Endothelial cell of umbilical vein (primary cell): ENCODE results near the gene MAP7D3. TPM values are rescaled to one million over a fixed set of nuclear protein-coding genes. Genes with fewer than 3 reads are reported as not detected.
"Not testable (repeated sequence)": the region's sequence is repeated elsewhere in the genome, so short reads cannot be mapped to it uniquely, and the experiment has no call there.

Experiments used
- BruUV-seq: library from RNA; stranded (reverse); fragments of 400-500 nt; replicated peaks from 2 replicates; lab custom pipeline; 2021; lab: Mats Ljungman, UMichigan
- CTCF ChIA-PET: fragments of 300-600, 350-600 bp; sonication (Branson Sonifier 250); formaldehyde crosslinking; loops from one replicate; lab custom pipeline; 2021; ENCODE audit warnings: antibody characterized with exemption, inconsistent platforms; lab: Charles Lee
- POLR2A ChIA-PET: fragments of 300-600, 350-600 bp; sonication (Branson Sonifier 250); formaldehyde crosslinking; loops from one replicate; lab custom pipeline; 2021; ENCODE audit warnings: antibody characterized with exemption, inconsistent platforms; lab: Charles Lee
- DNase-seq: peaks from one replicate; pipeline ENCODE4 v3.0.0-alpha.2; 2011; ENCODE audit warnings: low read depth, low spot score
- FAIRE-seq: peaks from 2 replicates; lab custom pipeline; 2011; peaks lifted over from hg19 to GRCh38; lab: Jason Lieb, UNC
- H2AFZ ChIP-seq: 2 replicates; pipeline ENCODE4 v1.6.0; 2012; ENCODE audit warnings: low read depth, low read length, control low read depth, inconsistent platforms
- H3K27ac ChIP-seq: 2 replicates; pipeline ENCODE4 v1.5.1; 2011; ENCODE audit warnings: low read depth, mild to moderate bottlenecking, control low read depth, low read length, moderate library complexity; ENCODE audit not compliant: insufficient read depth
- H3K27me3 ChIP-seq, 2 experiments: 2 replicates each; pipeline versions ENCODE4 v1.6.0 to v1.6.1; 2011; ENCODE audit warnings: low read length in 2 of 2, mixed read lengths in 1 of 2; ENCODE audit not compliant: control insufficient read depth in 2 of 2, insufficient read depth in 2 of 2
- H3K36me3 ChIP-seq, 2 experiments: 2 replicates in 1 of 2; 3 replicates in 1 of 2; pipeline ENCODE4 v1.5.1; 2011; ENCODE audit warnings: low read length in 2 of 2, mild to moderate bottlenecking in 1 of 2, moderate library complexity in 1 of 2; ENCODE audit not compliant: control insufficient read depth in 2 of 2, insufficient read depth in 2 of 2; ENCODE audit errors: extremely low read depth in 1 of 2
- H3K4me1 ChIP-seq: 3 replicates; pipeline ENCODE4 v1.5.1; 2011; ENCODE audit warnings: mild to moderate bottlenecking, low read length; ENCODE audit not compliant: control insufficient read depth, insufficient read depth; ENCODE audit errors: extremely low read depth
- H3K4me2 ChIP-seq: 2 replicates; pipeline ENCODE4 v1.6.1; 2011; ENCODE audit warnings: low read length, control low read depth, mixed read lengths; ENCODE audit not compliant: insufficient read depth
- H3K4me3 ChIP-seq, 3 experiments: fragments of 200-600 bp in 1 of 3; sonication (generic), shearing (Covaris generic) in 1 of 3; replicated peaks in 1 of 3; 2 replicates each; pipeline ENCODE4 v1.5.1; 2011 to 2016; ENCODE audit warnings: control low read depth in 3 of 3, low read length in 3 of 3, mild to moderate bottlenecking in 2 of 3, inconsistent platforms in 1 of 3, low read depth in 1 of 3, moderate library complexity in 1 of 3; ENCODE audit not compliant: insufficient read depth in 1 of 3
- H3K79me2 ChIP-seq: 2 replicates; pipeline ENCODE4 v1.6.0; 2012; ENCODE audit warnings: low read length, inconsistent platforms; ENCODE audit not compliant: control insufficient read depth, insufficient read depth
- H3K9ac ChIP-seq: replicated peaks from 2 replicates; pipeline ENCODE3; 2011; ENCODE audit warnings: low read length, control low read depth; ENCODE audit not compliant: insufficient read depth; ENCODE audit errors: extremely low read depth
- H3K9me1 ChIP-seq: replicated peaks from 3 replicates; pipeline ENCODE4 v1.6.0; 2011; ENCODE audit warnings: mild to moderate bottlenecking, low read length; ENCODE audit not compliant: control insufficient read depth, insufficient read depth; ENCODE audit errors: extremely low read depth
- H3K9me3 ChIP-seq: replicated peaks from 2 replicates; pipeline ENCODE4 v1.5.1; 2012; ENCODE audit warnings: low read length, inconsistent platforms; ENCODE audit not compliant: control insufficient read depth, insufficient read depth
- H4K20me1 ChIP-seq: replicated peaks from 2 replicates; pipeline ENCODE3; 2011; ENCODE audit warnings: mild to moderate bottlenecking, low read length; ENCODE audit not compliant: control insufficient read depth, insufficient read depth; ENCODE audit errors: extremely low read depth
- CTCF ChIP-seq, 2 donors: IDR thresholded peaks; 1 replicate in 1 of 2; 2 replicates in 1 of 2; pipeline ENCODE4 v1.5.1; 2011; ENCODE audit warnings: low read length in 2 of 2, mild to moderate bottlenecking in 2 of 2, moderate library complexity in 2 of 2, control low read depth in 1 of 2, inconsistent platforms in 1 of 2, low read depth in 1 of 2; ENCODE audit not compliant: insufficient read depth in 1 of 2; ENCODE audit errors: extremely low read depth in 1 of 2
- EZH2 ChIP-seq: IDR thresholded peaks from 2 replicates; pipeline ENCODE4 v1.6.1; 2012; ENCODE audit warnings: borderline replicate concordance, low read depth, mild to moderate bottlenecking, moderate library complexity, low read length, inconsistent platforms; ENCODE audit not compliant: severe bottlenecking
- FOS ChIP-seq: IDR thresholded peaks from 2 replicates; pipeline ENCODE4 v1.6.1; 2011; ENCODE audit warnings: mild to moderate bottlenecking, low read length, moderate library complexity, borderline replicate concordance; ENCODE audit not compliant: insufficient read depth
- GATA2 ChIP-seq: IDR thresholded peaks from 2 replicates; pipeline ENCODE4 v1.7.0; 2011; ENCODE audit warnings: low read depth, mild to moderate bottlenecking, moderate library complexity, mixed read lengths, low read length; ENCODE audit not compliant: insufficient read length, insufficient read depth
- JUN ChIP-seq: IDR thresholded peaks from 2 replicates; pipeline ENCODE4 v1.6.1; 2011; ENCODE audit warnings: borderline replicate concordance, low read depth; ENCODE audit not compliant: insufficient read length, insufficient read depth
- MAX ChIP-seq: IDR thresholded peaks from 2 replicates; pipeline ENCODE4 v1.6.1; 2011; ENCODE audit not compliant: insufficient read depth, insufficient read length
- MYC ChIP-seq: IDR thresholded peaks from one replicate; pipeline ENCODE4 v1.6.1; 2011; ENCODE audit warnings: mild to moderate bottlenecking, low read depth, low read length
- POLR2A ChIP-seq: IDR thresholded peaks from 2 replicates; pipeline ENCODE4 v1.6.1; 2012; ENCODE audit warnings: low read depth, mild to moderate bottlenecking, control low read depth, low read length
- POLR2AphosphoS5 ChIP-seq: IDR thresholded peaks from 2 replicates; pipeline ENCODE4 v1.6.1; 2012; ENCODE audit warnings: low read depth, mild to moderate bottlenecking, control low read depth, low read length, moderate library complexity; ENCODE audit not compliant: insufficient read depth
- dilution Hi-C: fragments of 300-500 bp; cut with MboI; formaldehyde crosslinking; loops from one replicate; pipeline ENCODE4 v1.15.0; 2019; ENCODE audit warnings: low sequenced_read_pairs; ENCODE audit not compliant: extremely low pct_ligation_motif_present
- intact Hi-C: fragments of 100-400 bp; cut with micrococcal nuclease; formaldehyde crosslinking; loops from one replicate; pipeline ENCODE4 v1.10.0; 2022
- polyA plus RNA-seq, 4 experiments: library from polyadenylated mRNA; depleted of rRNA in 3 of 4; stranded (reverse) in 3 of 4; unstranded in 1 of 4; fragments of >200 nt; gene quantifications; 2 replicates each; pipeline versions ENCODE4 v1.2.1 to v1.2.3, GENCODE V29; 2011 to 2012; ENCODE audit warnings: missing spikeins in 1 of 4
- total RNA-seq: library from RNA; stranded (reverse); gene quantifications from 2 replicates; pipeline ENCODE4 v1.2.3, GENCODE V29; 2021

Gene MAP7D3
- total and polyA plus RNA-seq, 2 donors (not counting 3 experiments of a cell fraction or from before 2014, with no cell fraction given), result 6.5 to 22.8 TPM

DNA sequence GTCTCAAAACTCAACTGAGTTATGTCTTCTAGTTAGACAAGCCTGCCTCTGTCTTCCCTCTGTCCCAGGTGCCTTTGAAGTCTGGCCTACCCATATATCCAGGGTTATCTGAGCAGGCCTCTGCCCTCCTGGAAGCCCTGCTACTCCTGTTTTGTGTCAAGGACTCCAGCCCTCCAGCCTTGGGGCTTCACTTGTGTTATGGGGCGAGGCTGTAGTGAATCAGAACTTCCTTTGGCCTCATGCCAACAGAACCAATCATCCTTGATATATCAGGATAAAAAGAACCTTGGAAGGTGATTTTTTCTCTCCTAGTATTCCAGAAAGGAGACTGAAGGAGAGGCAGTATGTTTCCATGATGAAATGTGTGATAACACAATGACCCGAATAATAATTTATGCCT lies 40.6 kb upstream of the MAP7D3 start:
- Histone ChIP-seq H3K79me2 (no peaks in the 10 kb centered on the region), H4K20me1 (no peaks in the 10 kb centered on the region), H3K9ac (no peak overlapping the region), H3K9me3 (no peaks in the 10 kb centered on the region), H3K4me1 (no peaks in the 10 kb centered on the region), H3K9me1 (no peaks in the 10 kb centered on the region), H3K36me3 (no peaks in the 10 kb centered on the region), H2AFZ (no peak overlapping the region), H3K27me3 (no peaks in the 10 kb centered on the region), H3K4me3 (no peak overlapping the region), H3K4me2 (no peak overlapping the region), H3K27ac (no peak overlapping the region)
- dilution Hi-C loops (no loop called here), intact Hi-C loops (no loop called here)
- CTCF ChIA-PET, result no interaction called here
- DNase-seq (no peak), FAIRE-seq (no peak)
- TF ChIP-seq GATA2 (no peak), MAX (no peak), FOS (no peak), EZH2 (no peak), JUN (no peak), POLR2A (no peak), POLR2AphosphoS5 (no peak), CTCF (IDR thresholded peaks at IDR 0.05; ENCODE audit: extremely low read depth in 1 of 2, insufficient read depth in 1 of 2, low read depth in 1 of 2, low read length in 2 of 2) (no peak), MYC (no peak)
- no TSS peak for BruUV-seq
- POLR2A ChIA-PET, result no interaction called here

DNA sequence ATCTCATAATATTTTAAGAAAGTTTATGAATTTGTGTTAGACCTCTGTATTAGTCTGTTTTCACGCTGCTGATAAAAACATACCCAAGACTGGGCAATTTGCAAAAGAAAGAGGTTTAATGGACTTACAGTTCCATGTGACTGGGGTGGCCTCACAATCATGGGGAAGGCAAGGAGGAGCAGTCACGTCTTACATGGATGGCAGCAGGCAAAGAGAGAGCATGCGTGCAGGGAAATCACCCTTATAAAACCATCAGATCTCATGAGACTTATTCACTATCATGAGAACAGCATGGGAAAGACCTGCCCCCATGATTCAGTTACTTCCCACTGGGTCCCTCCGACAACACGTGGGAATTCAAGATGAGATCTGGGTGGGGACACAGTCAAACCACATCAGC lies 35.2 kb upstream of the MAP7D3 start:
- FAIRE-seq, H3K9me3 ChIP-seq, H3K27ac ChIP-seq, intact Hi-C loops, H3K4me2 ChIP-seq, H3K4me3 ChIP-seq, POLR2A ChIA-PET, dilution Hi-C loops, H3K4me1 ChIP-seq, BruUV-seq, H3K9ac ChIP-seq, H4K20me1 ChIP-seq, CTCF ChIA-PET, H3K9me1 ChIP-seq, H3K79me2 ChIP-seq, H2AFZ ChIP-seq, DNase-seq, H3K27me3 ChIP-seq, H3K36me3 ChIP-seq: not testable (repeated sequence)
